Stimulated activated CD4-positive, alpha-beta T cell treated with anti-CD3 and anti-CD28 coated beads, Interleukin-12 subunit alpha, Interleukin-12 subunit beta, amount 100 ng/mL, for 24 hours (primary cell): ENCODE results near the gene JADE2.
A peak's percentile ranks its signal among the peaks of the same experiment; 100 is the strongest.
"Not testable (repeated sequence)": the region's sequence is repeated elsewhere in the genome, so short reads cannot be mapped to it uniquely, and the experiment has no call there.

Experiments used
- DNase-seq, 2 experiments: peaks; one replicate each; pipeline ENCODE4 v3.0.0-alpha.2; 2020; ENCODE audit warnings: low read depth in 2 of 2

JADE2 gene

GRCh38 chr5:134552301-134552700 is 26.8 kb downstream of the JADE2 start:
- no peak for DNase-seq

- DNase-seq, result not testable (repeated sequence)
These were observed 27.2 kb downstream of the JADE2 start for GRCh38 chr5:134552716-134553115.

GRCh38 chr5:134553821-134554267 is 28.4 kb downstream of the JADE2 start:
- DNase-seq, result no peak

GRCh38 chr5:134554319-134555222 is 29.1 kb downstream of the JADE2 start:
- peak; percentile 34 to 39 for DNase-seq

- no peak for DNase-seq
These were observed 29.9 kb downstream of the JADE2 start for GRCh38 chr5:134555223-134555889.

- peak; percentile 66 to 85 for DNase-seq
These were observed 30.4 kb downstream of the JADE2 start for GRCh38 chr5:134555890-134556311.

GRCh38 chr5:134556588-134556987 is 31.1 kb downstream of the JADE2 start:
- not testable (repeated sequence) for DNase-seq

GRCh38 chr5:134556994-134557393 is 31.5 kb downstream of the JADE2 start:
- DNase-seq, result no peak

- DNase-seq, result no peak
These were observed 34.2 kb downstream of the JADE2 start for GRCh38 chr5:134559672-134560071.

- no peak for DNase-seq
These were observed 35.2 kb downstream of the JADE2 start for GRCh38 chr5:134560698-134561097.

GRCh38 chr5:134561871-134562296 is 36.4 kb downstream of the JADE2 start:
- DNase-seq, result no peak

GRCh38 chr5:134563221-134563620 is 37.8 kb downstream of the JADE2 start:
- no peak for DNase-seq

GRCh38 chr5:134563962-134564361 is 38.5 kb downstream of the JADE2 start:
- no peak for DNase-seq

- DNase-seq, result no peak
These were observed 38.9 kb downstream of the JADE2 start for GRCh38 chr5:134564396-134564795.

GRCh38 chr5:134565791-134566740 is 40.6 kb downstream of the JADE2 start:
- DNase-seq, result no peak

GRCh38 chr5:134566741-134567221 is 41.3 kb downstream of the JADE2 start:
- DNase-seq, result no peak

- DNase-seq, result no peak
These were observed 42.3 kb downstream of the JADE2 start for GRCh38 chr5:134567641-134568336.

GRCh38 chr5:134568337-134568700 is 42.8 kb downstream of the JADE2 start:
- DNase-seq, result no peak

GRCh38 chr5:134568761-134569695 is 43.6 kb downstream of the JADE2 start:
- no peak for DNase-seq
